SKM-1 (cell line): ENCODE results near the gene UBC.
"Not testable (repeated sequence)": the region's sequence is repeated elsewhere in the genome, so short reads cannot be mapped to it uniquely, and the experiment has no call there.

Experiments
- DNase-seq: peaks from one replicate; lab custom pipeline; 2025; ENCODE audit not compliant: unreplicated experiment; lab: John Stamatoyannopoulos, UW

Gene UBC

GRCh38 chr12:124884587-124885438, 29.6 kb downstream of the UBC start:
- DNase-seq: no peak

- no peak for DNase-seq
Observed at GRCh38 chr12:124883263-124884130, 31.0 kb downstream of the UBC start.

GRCh38 chr12:124881123-124881522, 33.3 kb downstream of the UBC start:
- DNase-seq: peak; percentile 32

GRCh38 chr12:124880335-124880734, 34.1 kb downstream of the UBC start:
- DNase-seq: not testable (repeated sequence)

- no peak for DNase-seq
Observed at GRCh38 chr12:124878795-124879516, 35.5 kb downstream of the UBC start.

GRCh38 chr12:124877423-124877822, 37.0 kb downstream of the UBC start:
- no peak for DNase-seq

- no peak for DNase-seq
Observed at GRCh38 chr12:124876171-124876570, 38.3 kb downstream of the UBC start.

- DNase-seq: no peak
Observed at GRCh38 chr12:124875803-124876132, 38.7 kb downstream of the UBC start.

GRCh38 chr12:124874988-124875802, 39.3 kb downstream of the UBC start:
- no peak for DNase-seq

GRCh38 chr12:124874188-124874587, 40.3 kb downstream of the UBC start:
- no peak for DNase-seq

- no peak for DNase-seq
Observed at GRCh38 chr12:124872068-124872719, 42.3 kb downstream of the UBC start.

GRCh38 chr12:124871297-124871696, 43.2 kb downstream of the UBC start:
- DNase-seq: no peak

- DNase-seq: no peak
Observed at GRCh38 chr12:124870515-124870914, 43.9 kb downstream of the UBC start.

- DNase-seq: peak; percentile 49
Observed at GRCh38 chr12:124869059-124869665, 45.3 kb downstream of the UBC start.

- no peak for DNase-seq
Observed at GRCh38 chr12:124868252-124869058, 46.0 kb downstream of the UBC start.

- DNase-seq: no peak
Observed at GRCh38 chr12:124867401-124867930, 47.0 kb downstream of the UBC start.

- DNase-seq: no peak
Observed at GRCh38 chr12:124866883-124867400, 47.5 kb downstream of the UBC start.

- DNase-seq: no peak
Observed at GRCh38 chr12:124866195-124866882, 48.1 kb downstream of the UBC start.
